Chondrocyte (in vitro differentiated cells): ENCODE results near the gene TINAG. TPM values are rescaled to one million over a fixed set of nuclear protein-coding genes. Genes with fewer than 3 reads are reported as not detected.

Source experiments
- DNase-seq: peaks from one replicate; pipeline ENCODE4 v3.0.0; 2021; ENCODE audit warnings: mixed read lengths, low spot score
- H3K27ac Mint-ChIP-seq: one replicate; pipeline ENCODE4 v1.8.0; 2021; ENCODE audit warnings: mild to moderate bottlenecking, moderate library complexity, mixed read lengths; ENCODE audit not compliant: unreplicated experiment
- H3K27me3 Mint-ChIP-seq: 2 replicates; pipeline ENCODE4 v1.8.0; 2021; ENCODE audit warnings: low read depth, mixed read lengths
- H3K36me3 Mint-ChIP-seq: 2 replicates; pipeline ENCODE4 v1.8.0; 2021; ENCODE audit warnings: low read depth, mixed read lengths
- H3K4me1 Mint-ChIP-seq: 2 replicates; pipeline ENCODE4 v1.8.0; 2021; ENCODE audit warnings: low read depth, mild to moderate bottlenecking, mixed read lengths
- H3K4me3 Mint-ChIP-seq: one replicate; pipeline ENCODE4 v1.8.0; 2021; ENCODE audit warnings: mild to moderate bottlenecking, moderate library complexity, mixed read lengths; ENCODE audit not compliant: unreplicated experiment
- H3K9me3 Mint-ChIP-seq: 2 replicates; pipeline ENCODE4 v1.8.0; 2021; ENCODE audit warnings: low read depth, mixed read lengths
- CTCF ChIP-seq: fragments of 200-600 bp; sonication (generic); IDR thresholded peaks from 2 replicates; pipeline ENCODE4 v1.5.0; 2021; ENCODE audit warnings: antibody characterized with exemption, mild to moderate bottlenecking, moderate library complexity
- total RNA-seq: library from RNA; stranded (reverse); gene quantifications from 3 replicates; pipeline ENCODE4 v1.2.1, GENCODE V29; 2021

The TINAG gene
- total RNA-seq, 1 donor from 2014 or later, result not detected

GRCh38 chr6:54307439-54307910 is 766 bp upstream of the TINAG start:
- no peaks in the 10 kb centered on the region for H3K9me3 Mint-ChIP-seq
- DNase-seq, result no peak
- H3K27ac Mint-ChIP-seq, result no peak overlapping the region
- H3K36me3 Mint-ChIP-seq, result peaks cover 2% of the 10 kb centered on the region
- no peaks in the 10 kb centered on the region for H3K4me1 Mint-ChIP-seq
- H3K4me3 Mint-ChIP-seq, result no peak overlapping the region
- no peaks in the 10 kb centered on the region for H3K27me3 Mint-ChIP-seq
- TF ChIP-seq CTCF, result no peak

GRCh38 chr6:54308986-54309315 is 710 bp downstream of the TINAG start:
- Mint-ChIP-seq H3K36me3 (peaks cover 2% of the 10 kb centered on the region), H3K4me1 (no peaks in the 10 kb centered on the region), H3K27me3 (no peaks in the 10 kb centered on the region), H3K4me3 (no peak overlapping the region), H3K27ac (no peak overlapping the region), H3K9me3 (no peaks in the 10 kb centered on the region)
- TF ChIP-seq CTCF, result no peak
- DNase-seq, result no peak

- Mint-ChIP-seq H3K27ac (no peak overlapping the region), H3K4me3 (no peak overlapping the region), H3K27me3 (no peaks in the 10 kb centered on the region), H3K9me3 (no peaks in the 10 kb centered on the region), H3K4me1 (no peaks in the 10 kb centered on the region), H3K36me3 (no peaks in the 10 kb centered on the region)
- no peak for DNase-seq
- TF ChIP-seq CTCF, result no peak
These were observed 2.3 kb downstream of the TINAG start for GRCh38 chr6:54310377-54311152.

- Mint-ChIP-seq H3K27ac (no peak overlapping the region), H3K36me3 (no peaks in the 10 kb centered on the region), H3K4me1 (no peaks in the 10 kb centered on the region), H3K4me3 (no peak overlapping the region), H3K9me3 (no peaks in the 10 kb centered on the region), H3K27me3 (no peaks in the 10 kb centered on the region)
- no peak for DNase-seq
- no peak for TF ChIP-seq CTCF
These were observed 7.4 kb downstream of the TINAG start for GRCh38 chr6:54315656-54316055.

GRCh38 chr6:54320871-54321270 is 12.6 kb downstream of the TINAG start:
- Mint-ChIP-seq H3K36me3 (peaks cover 2% of the 10 kb centered on the region), H3K9me3 (no peaks in the 10 kb centered on the region), H3K4me1 (no peaks in the 10 kb centered on the region), H3K27me3 (no peaks in the 10 kb centered on the region), H3K27ac (no peak overlapping the region), H3K4me3 (no peak overlapping the region)
- no peak for TF ChIP-seq CTCF
- DNase-seq, result no peak
